Activated naive CD4-positive, alpha-beta T cell treated with anti-CD3 and anti-CD28 coated beads for 36 hours (primary cell): Measurements from ENCODE around the gene REEP1. TPM values are rescaled to one million over a fixed set of nuclear protein-coding genes. Genes with fewer than 3 reads are reported as not detected.

Experiments used
- CTCF ChIA-PET: fragments of 350-600 bp; sonication (Branson Sonifier 250); formaldehyde crosslinking; loops from one replicate; lab custom pipeline; 2021; ENCODE audit warnings: antibody characterized with exemption; lab: Charles Lee
- DNase-seq: peaks from one replicate; pipeline ENCODE4 v3.0.0-alpha.2; 2020
- H3K27ac Mint-ChIP-seq: one replicate; pipeline ENCODE4 v1.8.0; 2021; ENCODE audit warnings: mild to moderate bottlenecking, mixed read lengths
- H3K27me3 Mint-ChIP-seq: one replicate; pipeline ENCODE4 v1.8.0; 2021; ENCODE audit warnings: low read depth, mixed read lengths
- H3K36me3 Mint-ChIP-seq: one replicate; pipeline ENCODE4 v1.8.0; 2021; ENCODE audit warnings: low read depth, mixed read lengths
- H3K4me1 Mint-ChIP-seq: one replicate; pipeline ENCODE4 v1.8.0; 2021; ENCODE audit warnings: low read depth, mixed read lengths
- H3K4me3 Mint-ChIP-seq: one replicate; pipeline ENCODE4 v1.8.0; 2021; ENCODE audit warnings: mild to moderate bottlenecking, moderate library complexity, mixed read lengths
- H3K9me3 Mint-ChIP-seq: one replicate; pipeline ENCODE4 v1.8.0; 2021; ENCODE audit warnings: mixed read lengths
- intact Hi-C: fragments of 100-400 bp; cut with micrococcal nuclease; formaldehyde crosslinking; loops from one replicate; pipeline ENCODE4 v1.15.1; 2023
- total RNA-seq, 2 experiments: library from RNA; stranded (reverse); gene quantifications; one replicate each; pipeline ENCODE4 v1.2.3, GENCODE V29; 2021

REEP1 gene
- total RNA-seq, 2 experiments from 2014 or later: 0.19 to 0.37 TPM

DNA sequence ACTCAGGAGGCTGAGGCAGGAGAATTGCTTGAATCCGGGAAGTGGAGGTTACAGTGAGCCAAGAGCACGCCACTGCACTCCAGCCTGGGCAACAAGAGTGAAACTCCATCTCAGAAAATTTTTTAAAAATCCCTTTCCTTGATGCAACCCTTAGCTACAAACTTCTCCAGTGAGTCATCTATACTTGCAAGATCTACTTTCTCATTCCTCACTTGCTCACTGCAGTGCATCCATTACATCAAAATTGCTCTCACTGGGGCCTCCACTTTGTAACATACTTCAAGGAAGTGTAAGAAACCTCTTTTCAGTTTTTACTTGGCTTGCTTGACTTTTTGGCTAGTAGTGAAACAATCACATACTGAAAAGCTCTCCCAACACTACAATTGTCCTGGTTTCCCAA is 65.3 kb downstream of the REEP1 start:
- no peak overlapping the region for H3K27ac Mint-ChIP-seq
- CTCF ChIA-PET: no interaction called here

DNA sequence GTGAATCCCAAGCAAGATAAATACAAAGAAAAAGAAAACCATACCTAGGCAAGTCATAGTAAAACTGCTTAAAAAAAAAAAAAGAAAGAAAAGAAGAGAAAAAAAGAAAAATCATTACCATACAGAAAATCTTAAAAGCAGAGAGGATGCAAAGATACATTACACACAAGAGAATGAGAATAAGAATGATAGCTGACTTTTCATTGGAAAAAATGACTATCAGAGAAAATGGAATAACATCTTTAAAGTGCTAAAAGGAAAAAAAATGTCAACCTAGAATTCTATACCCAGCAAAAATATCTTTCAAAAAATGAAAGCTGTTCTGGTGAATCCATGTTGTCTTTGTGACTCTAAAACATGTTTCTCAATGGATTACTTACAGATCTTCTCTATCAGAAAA is 66.2 kb downstream of the REEP1 start:
- peaks cover 10% of the 10 kb centered on the region for H3K4me1 Mint-ChIP-seq
- H3K4me3 Mint-ChIP-seq: no peak overlapping the region

More for the DNA sequence above, 65.3 kb downstream of the REEP1 start:
- peaks cover 10% of the 10 kb centered on the region for H3K4me1 Mint-ChIP-seq
- peaks cover 2% of the 10 kb centered on the region for H3K27me3 Mint-ChIP-seq
- intact Hi-C loops: no loop called here
- no peak for DNase-seq
- H3K9me3 Mint-ChIP-seq: peaks cover 33% of the 10 kb centered on the region
- peaks cover 4% of the 10 kb centered on the region for H3K36me3 Mint-ChIP-seq
- H3K4me3 Mint-ChIP-seq: no peak overlapping the region

DNA sequence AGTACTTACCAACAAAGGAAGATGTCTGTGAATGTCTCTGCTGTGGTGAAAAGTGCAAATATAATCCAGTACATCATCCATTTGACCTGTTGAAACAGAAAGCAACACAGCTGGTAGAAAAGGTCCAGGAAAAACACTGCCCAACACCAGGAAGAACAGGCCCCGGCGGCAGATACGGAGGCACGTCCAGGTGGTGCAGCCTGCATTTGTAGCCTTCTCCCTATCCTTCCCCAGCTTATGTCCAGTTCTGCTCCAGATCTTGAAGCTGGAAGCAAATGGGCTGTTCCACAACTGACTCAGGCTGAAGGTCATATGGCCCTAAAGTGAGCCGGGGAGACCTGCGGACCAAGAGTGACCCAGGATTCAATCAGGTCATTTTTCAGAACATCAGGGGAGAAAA is 73.5 kb downstream of the REEP1 start:
- Mint-ChIP-seq H3K36me3 (no peaks in the 10 kb centered on the region), H3K27ac (no peak overlapping the region), H3K27me3 (peaks cover 3% of the 10 kb centered on the region), H3K4me3 (no peak overlapping the region), H3K4me1 (no peaks in the 10 kb centered on the region), H3K9me3 (peaks cover 6% of the 10 kb centered on the region)
- no peak for DNase-seq
- CTCF ChIA-PET: interaction anchor here (0.6 kb wide), 1 partner anchor 105 kb away, joined by 3 read pairs; no protein-coding TSS in a partner anchor
- intact Hi-C loops: no loop called here

More for the DNA sequence above, 66.2 kb downstream of the REEP1 start:
- no peak for DNase-seq
- intact Hi-C loops: no loop called here
- Mint-ChIP-seq H3K36me3 (peaks cover 4% of the 10 kb centered on the region), H3K27me3 (peaks cover 3% of the 10 kb centered on the region), H3K27ac (no peak overlapping the region), H3K9me3 (peaks cover 33% of the 10 kb centered on the region)
- CTCF ChIA-PET: interaction anchor here (0.8 kb wide), 1 partner anchor 252 kb away, joined by 3 read pairs; no protein-coding TSS in a partner anchor

DNA sequence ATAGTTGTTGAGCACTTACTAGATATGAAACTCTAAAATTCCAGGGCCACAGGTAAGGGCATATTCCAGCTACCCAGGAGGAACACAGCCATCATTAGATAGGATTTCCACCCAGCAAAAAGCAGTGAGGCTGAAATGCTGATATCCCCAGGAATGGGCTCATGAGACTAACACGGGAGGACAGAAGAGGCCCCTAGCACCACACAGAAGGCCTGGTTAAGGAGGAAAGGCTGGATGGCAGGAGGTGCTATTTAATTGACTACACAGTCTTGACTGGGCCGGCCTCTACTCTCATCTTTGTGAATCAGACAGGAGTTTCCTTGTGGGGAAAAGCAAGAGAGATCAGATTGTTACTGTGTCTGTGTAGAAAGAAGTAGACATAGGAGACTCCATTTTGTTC is 76.4 kb downstream of the REEP1 start:
- no peak overlapping the region for H3K4me3 Mint-ChIP-seq
- intact Hi-C loops: no loop called here
- H3K27me3 Mint-ChIP-seq: no peaks in the 10 kb centered on the region
- H3K27ac Mint-ChIP-seq: no peak overlapping the region
- no peak for DNase-seq
- CTCF ChIA-PET: no interaction called here
- H3K9me3 Mint-ChIP-seq: no peaks in the 10 kb centered on the region
- H3K4me1 Mint-ChIP-seq: no peaks in the 10 kb centered on the region
- no peaks in the 10 kb centered on the region for H3K36me3 Mint-ChIP-seq

DNA sequence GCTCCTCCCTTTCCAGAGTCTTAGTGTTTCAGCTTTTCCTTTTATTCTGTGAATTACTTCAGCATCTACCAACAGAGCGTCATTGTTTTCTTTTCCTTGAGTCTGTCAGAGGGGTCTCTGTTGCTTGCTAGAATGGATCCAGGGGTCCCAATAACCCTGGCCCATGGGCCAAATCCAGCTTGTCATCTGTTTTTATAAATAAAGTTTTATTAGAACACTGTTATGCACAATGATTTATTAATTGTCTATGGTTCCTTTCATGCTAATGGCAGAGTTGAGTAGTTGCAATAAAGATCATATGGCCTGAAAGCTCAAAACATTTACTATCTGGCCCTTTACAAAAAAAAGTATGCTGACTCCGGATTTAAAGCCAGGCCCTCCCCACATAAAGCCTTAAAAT is 79.3 kb downstream of the REEP1 start:
- no peak overlapping the region for H3K27ac Mint-ChIP-seq
- no peak overlapping the region for H3K4me3 Mint-ChIP-seq
- no peaks in the 10 kb centered on the region for H3K36me3 Mint-ChIP-seq
- no peaks in the 10 kb centered on the region for H3K4me1 Mint-ChIP-seq
- H3K27me3 Mint-ChIP-seq: no peaks in the 10 kb centered on the region
- CTCF ChIA-PET: no interaction called here
- intact Hi-C loops: no loop called here
- H3K9me3 Mint-ChIP-seq: no peaks in the 10 kb centered on the region
- DNase-seq: no peak

DNA sequence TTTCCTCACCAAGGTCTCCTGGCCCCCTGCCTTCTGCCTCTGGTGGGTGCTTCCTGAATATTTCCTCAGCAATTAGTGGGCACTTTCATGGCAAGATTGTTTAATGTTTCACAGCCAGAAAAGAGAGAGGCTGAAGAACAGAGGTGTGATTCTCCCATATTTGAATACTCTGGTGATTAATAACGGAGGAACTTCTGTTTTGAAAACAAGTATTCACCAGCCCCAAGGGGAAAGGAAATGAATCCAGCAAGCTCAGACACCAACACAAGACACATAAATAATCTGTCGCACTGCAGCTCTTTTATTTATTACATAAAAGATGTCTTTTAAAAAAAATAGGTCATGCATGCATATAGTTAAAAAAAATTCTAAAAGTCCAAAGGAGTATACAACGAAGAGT is 80.4 kb downstream of the REEP1 start:
- Mint-ChIP-seq H3K9me3 (no peaks in the 10 kb centered on the region), H3K4me3 (no peak overlapping the region), H3K4me1 (no peaks in the 10 kb centered on the region), H3K27me3 (no peaks in the 10 kb centered on the region), H3K36me3 (no peaks in the 10 kb centered on the region), H3K27ac (no peak overlapping the region)
- CTCF ChIA-PET: no interaction called here
- intact Hi-C loops: no loop called here
- DNase-seq: no peak

DNA sequence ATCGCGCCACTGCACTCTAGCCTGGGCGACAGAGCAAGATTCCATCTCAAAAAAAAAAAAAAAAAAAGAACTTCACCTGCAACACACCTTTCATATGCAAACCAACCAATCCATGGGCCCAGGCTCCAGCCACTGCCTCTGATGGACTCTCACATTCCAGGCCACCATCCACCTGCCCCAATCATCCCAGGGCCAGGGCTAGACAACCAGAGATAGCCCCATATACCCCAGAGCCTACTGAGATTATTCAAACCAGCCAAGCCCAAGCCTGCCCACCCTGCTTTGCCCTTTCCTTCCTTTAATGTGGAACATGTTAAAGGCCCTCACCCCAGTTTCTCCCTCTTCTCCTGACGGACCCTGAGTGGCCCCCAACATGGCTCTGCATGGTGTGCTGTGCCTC is 81.1 kb downstream of the REEP1 start:
- no peak overlapping the region for H3K4me3 Mint-ChIP-seq
- intact Hi-C loops: no loop called here
- H3K4me1 Mint-ChIP-seq: no peaks in the 10 kb centered on the region
- CTCF ChIA-PET: no interaction called here
- DNase-seq: no peak
- no peak overlapping the region for H3K27ac Mint-ChIP-seq
- H3K36me3 Mint-ChIP-seq: no peaks in the 10 kb centered on the region
- no peaks in the 10 kb centered on the region for H3K9me3 Mint-ChIP-seq
- no peaks in the 10 kb centered on the region for H3K27me3 Mint-ChIP-seq

DNA sequence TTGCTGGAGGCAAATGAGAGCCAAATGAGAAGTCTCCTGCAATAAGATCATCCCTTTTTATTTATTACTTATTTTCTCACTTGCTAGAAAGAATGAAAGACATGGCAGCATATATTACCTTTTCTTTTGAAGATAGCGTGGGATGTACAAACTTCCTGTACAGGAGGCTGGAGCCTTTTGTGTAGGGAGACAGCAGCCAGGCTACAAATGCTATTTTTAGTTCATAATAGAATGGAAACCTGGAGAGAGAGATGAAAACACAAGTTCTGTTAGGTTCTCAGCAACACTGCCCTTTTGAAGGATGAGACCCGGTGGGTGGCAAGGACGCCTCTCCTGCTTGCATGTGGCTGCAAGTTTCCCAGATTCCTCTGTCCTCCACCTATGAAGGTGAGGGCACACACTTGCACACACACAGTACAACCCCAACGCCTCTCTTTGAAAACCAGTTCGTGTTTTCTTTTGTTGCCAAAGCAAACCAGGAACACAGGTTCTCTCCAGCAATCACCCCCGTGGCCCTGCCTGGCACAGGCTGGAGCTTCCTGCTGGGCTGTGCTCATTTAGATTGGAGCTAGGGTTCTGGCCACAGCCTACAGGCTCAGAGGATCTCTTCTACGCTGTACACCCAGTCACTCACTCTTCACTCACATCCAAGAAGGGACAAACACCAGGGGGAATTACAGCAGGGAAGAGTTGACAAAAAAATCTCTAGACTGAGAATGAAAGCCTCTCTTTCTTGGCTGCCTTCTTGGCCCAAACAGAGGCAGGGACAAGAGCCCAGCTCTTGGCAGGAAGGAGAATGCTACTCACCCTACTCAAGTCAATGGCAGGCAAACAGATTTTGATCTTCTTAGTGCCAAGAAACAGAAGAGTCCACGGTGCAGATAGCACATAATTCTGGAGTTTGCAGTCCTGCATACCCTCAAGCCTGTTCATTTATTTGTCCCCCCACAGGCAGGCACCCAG is 82.6 kb downstream of the REEP1 start:
- Mint-ChIP-seq H3K27me3 (no peaks in the 10 kb centered on the region), H3K4me3 (no peak overlapping the region), H3K4me1 (no peaks in the 10 kb centered on the region), H3K9me3 (no peaks in the 10 kb centered on the region), H3K36me3 (no peaks in the 10 kb centered on the region), H3K27ac (no peak overlapping the region)
- CTCF ChIA-PET: no interaction called here
- intact Hi-C loops: no loop called here
- DNase-seq: no peak

DNA sequence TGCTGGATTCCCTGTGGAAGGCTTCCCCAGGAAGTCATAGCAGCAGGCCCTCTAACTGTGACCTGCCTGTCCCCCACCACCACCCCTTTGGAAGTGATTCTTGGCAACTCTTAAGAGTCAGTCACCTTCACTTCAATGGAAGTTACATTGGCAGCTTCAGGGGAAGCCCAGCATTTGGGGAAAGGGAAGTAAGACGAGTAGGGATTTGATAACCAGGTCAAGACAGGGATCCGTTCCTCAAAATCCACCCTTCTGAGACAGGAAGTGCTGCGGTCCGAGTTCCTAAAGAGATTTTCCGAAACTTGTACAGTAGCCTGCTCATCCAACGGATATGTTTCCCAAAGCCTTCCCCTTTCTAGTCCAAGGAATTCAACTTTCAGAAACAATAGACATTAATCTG is 84.0 kb downstream of the REEP1 start:
- Mint-ChIP-seq H3K4me1 (no peaks in the 10 kb centered on the region), H3K9me3 (no peaks in the 10 kb centered on the region), H3K4me3 (no peak overlapping the region), H3K27ac (no peak overlapping the region), H3K27me3 (no peaks in the 10 kb centered on the region), H3K36me3 (no peaks in the 10 kb centered on the region)
- intact Hi-C loops: no loop called here
- DNase-seq: no peak
- CTCF ChIA-PET: no interaction called here

DNA sequence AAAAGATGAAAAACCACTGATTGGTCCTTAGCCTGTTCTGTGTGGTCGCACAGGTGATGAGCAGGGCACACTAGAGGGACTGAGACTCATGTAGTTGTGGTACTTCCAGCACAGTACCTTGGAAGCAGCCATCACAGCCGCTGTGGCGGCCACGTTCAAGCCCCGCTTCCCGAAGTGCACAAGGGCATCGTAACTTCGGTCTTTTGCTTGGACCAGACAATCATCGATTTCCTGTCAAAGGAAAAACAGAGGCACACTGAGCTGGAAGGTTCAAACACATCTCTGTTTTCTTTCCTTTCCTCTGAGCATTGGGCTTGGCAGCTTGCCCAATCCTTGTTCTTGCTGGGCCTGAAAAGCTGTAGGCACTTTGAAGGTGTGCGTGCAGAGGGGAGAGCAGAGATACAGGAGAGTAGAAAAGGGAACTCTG is 85.6 kb downstream of the REEP1 start:
- H3K4me1 Mint-ChIP-seq: no peaks in the 10 kb centered on the region
- DNase-seq: no peak
- CTCF ChIA-PET: no interaction called here
- no peak overlapping the region for H3K27ac Mint-ChIP-seq
- H3K4me3 Mint-ChIP-seq: no peak overlapping the region
- intact Hi-C loops: no loop called here
- H3K27me3 Mint-ChIP-seq: no peaks in the 10 kb centered on the region
- no peaks in the 10 kb centered on the region for H3K36me3 Mint-ChIP-seq
- H3K9me3 Mint-ChIP-seq: no peaks in the 10 kb centered on the region

DNA sequence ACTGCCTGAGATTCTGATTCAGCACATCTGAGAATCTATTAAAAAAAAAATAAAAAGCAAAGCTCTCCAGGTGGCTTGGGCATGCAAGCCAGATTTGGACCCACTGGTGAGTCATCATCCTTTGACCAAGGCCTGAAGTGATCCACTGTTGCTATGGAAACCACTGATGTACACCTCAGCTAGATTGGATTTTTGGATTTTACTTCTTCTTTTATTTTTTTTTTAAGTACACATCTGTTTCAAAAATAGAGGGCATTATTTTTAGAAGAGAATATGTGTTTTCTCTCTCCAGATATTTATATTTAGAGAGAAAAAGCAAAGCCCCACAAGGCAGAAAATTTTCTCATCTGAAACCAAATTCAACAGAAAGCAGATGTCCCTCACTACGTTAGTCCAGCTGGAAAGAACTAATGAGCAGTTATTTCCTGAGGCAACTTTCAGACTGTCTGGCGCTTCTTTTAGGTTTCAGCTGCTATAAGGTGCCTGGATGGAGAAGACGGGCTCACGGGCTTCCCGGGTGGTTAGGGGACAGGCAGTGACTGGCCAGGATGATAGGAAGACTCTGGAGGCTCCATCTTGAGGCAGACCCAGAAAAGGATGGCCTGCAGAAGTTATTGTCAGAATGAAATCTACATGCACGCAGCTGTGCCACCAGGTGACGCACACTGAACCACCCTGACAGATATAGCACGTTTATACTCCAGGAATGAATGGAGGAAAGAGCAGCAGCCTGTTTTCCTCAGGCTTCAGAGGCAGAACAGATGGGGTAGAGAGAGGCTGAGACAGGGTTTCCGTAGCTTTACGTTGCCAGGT is 87.6 kb downstream of the REEP1 start:
- Mint-ChIP-seq H3K4me1 (no peaks in the 10 kb centered on the region), H3K4me3 (no peak overlapping the region), H3K27me3 (no peaks in the 10 kb centered on the region), H3K9me3 (no peaks in the 10 kb centered on the region), H3K36me3 (no peaks in the 10 kb centered on the region), H3K27ac (no peak overlapping the region)
- intact Hi-C loops: no loop called here
- CTCF ChIA-PET: interaction anchor here (1.2 kb wide), 1 partner anchor 29 kb away, joined by 3 read pairs; no protein-coding TSS in a partner anchor
- DNase-seq: no peak

DNA sequence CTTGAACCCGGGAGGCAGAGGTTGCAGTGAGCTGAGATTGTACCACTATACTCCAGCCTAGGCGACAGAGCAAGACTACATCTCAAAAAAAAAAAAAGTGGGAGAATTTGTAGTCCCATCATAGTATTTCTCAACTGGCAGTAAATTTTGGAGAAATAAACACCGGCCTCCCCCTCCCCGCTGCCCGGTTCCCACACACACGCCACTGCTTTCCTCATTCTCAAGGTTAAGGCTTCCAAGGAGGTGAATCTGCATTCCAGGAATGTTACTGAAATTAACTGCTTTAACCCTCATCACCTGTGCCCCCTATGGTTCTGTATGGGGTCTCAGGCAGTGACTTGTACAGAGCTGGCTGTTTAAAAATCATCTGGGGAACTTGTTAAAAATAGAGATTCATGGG is 88.2 kb downstream of the REEP1 start:
- intact Hi-C loops: no loop called here
- H3K9me3 Mint-ChIP-seq: no peaks in the 10 kb centered on the region

More for the DNA sequence above, 88.2 kb downstream of the REEP1 start:
- no peaks in the 10 kb centered on the region for H3K4me1 Mint-ChIP-seq
- H3K4me3 Mint-ChIP-seq: no peak overlapping the region
- DNase-seq: no peak
- no peak overlapping the region for H3K27ac Mint-ChIP-seq
- CTCF ChIA-PET: no interaction called here
- no peaks in the 10 kb centered on the region for H3K36me3 Mint-ChIP-seq
- no peaks in the 10 kb centered on the region for H3K27me3 Mint-ChIP-seq
